Heart right ventricle (tissue), 16 donors: ENCODE measurements around the gene SELENOP. TPM values are rescaled to one million over a fixed set of nuclear protein-coding genes. Genes with fewer than 3 reads are reported as not detected.

Experiments
- ATAC-seq, 8 donors: fragments of 200-7000 bp; cut with Tn5 transposase; one replicate each; pipeline ENCODE4 v1.9.1; 2020; ENCODE audit warnings: mild to moderate bottlenecking in 8 of 8, moderate library complexity in 8 of 8, moderate number of reproducible peaks in 1 of 8
- DNase-seq, 2 donors: peaks; one replicate each; pipeline ENCODE4 v3.0.0-alpha.2; 2020
- H3K27ac ChIP-seq, 10 donors: fragments of 200-600 bp; sonication (generic) in 2 of 10; one replicate each; pipeline versions ENCODE4 v1.5.0 to v1.8.0; 2020 to 2022; ENCODE audit warnings: mild to moderate bottlenecking in 3 of 10
- H3K27me3 ChIP-seq, 7 donors: fragments of 200-600 bp; one replicate each; pipeline ENCODE4 v1.8.0; 2021 to 2022; ENCODE audit warnings: mild to moderate bottlenecking in 2 of 7
- H3K36me3 ChIP-seq, 9 donors: fragments of 200-600 bp; sonication (generic) in 1 of 9; one replicate each; pipeline versions ENCODE4 v1.5.0 to v1.8.0; 2020 to 2022; ENCODE audit warnings: mild to moderate bottlenecking in 2 of 9
- H3K4me1 ChIP-seq, 9 donors: fragments of 200-600 bp; sonication (generic) in 1 of 9; one replicate each; pipeline versions ENCODE4 v1.5.0 to v1.8.0; 2020 to 2022; ENCODE audit warnings: mild to moderate bottlenecking in 4 of 9
- H3K4me3 ChIP-seq, 10 donors: fragments of 200-600 bp; sonication (generic) in 2 of 10; one replicate each; pipeline versions ENCODE4 v1.5.0 to v1.8.0; 2020 to 2022; ENCODE audit warnings: mild to moderate bottlenecking in 7 of 10, moderate library complexity in 2 of 10
- H3K9me3 ChIP-seq, 11 donors: fragments of 200-600 bp in 10 of 11; sonication (generic) in 2 of 11; one replicate each; pipeline versions ENCODE4 v1.5.0 to v1.8.0; 2013 to 2022; ENCODE audit warnings: mild to moderate bottlenecking in 2 of 11, control low read depth in 1 of 11, moderate library complexity in 1 of 11
- CTCF ChIP-seq, 9 donors: fragments of 200-600 bp; sonication (generic) in 2 of 9; IDR thresholded peaks; one replicate each; pipeline versions ENCODE4 v1.5.0 to v1.8.0; 2021 to 2022; ENCODE audit warnings: antibody characterized with exemption in 9 of 9, mild to moderate bottlenecking in 5 of 9, moderate library complexity in 1 of 9
- WGBS, 2 donors: extraction: QIAGEN DNeasy Blood & Tissue Kit; methylation state at CpG; one replicate each; pipeline ENCODE4 v1.1.7; 2013; ENCODE audit warnings: inconsistent platforms in 1 of 2; 5-methylcytosine and 5-hydroxymethylcytosine counted together
- intact Hi-C, 10 donors: fragments of 100-400 bp; cut with DNase I; formaldehyde crosslinking; loops; one replicate each; pipeline versions ENCODE4 v1.11.1 to v1.14.2; 2022
- polyA plus RNA-seq, 2 donors: library from polyadenylated mRNA; stranded (reverse); fragments of 200-250 nt; gene quantifications; one replicate each; pipeline ENCODE4 v1.2.3, GENCODE V29; 2013
- total RNA-seq, 10 donors: library from RNA; stranded (reverse); fragmentation: NEBNext Ultra II Directional in 3 of 10; extraction: Animal tissue kit (Norgen Biotek cat#: 25700) in 3 of 10; gene quantifications; one replicate each; pipeline versions ENCODE4 v1.2.1 to v1.2.4, GENCODE V29; 2021 to 2023
- donor health status: Arrhythmogenic right ventricular cardiomyopathy.
- donor health status: ischemic (EF 13 %, LVEDD 7.1; RV severe dilation, severe dysfunction).
- donor health status: healthy with polysubstance abuse.
- donor health status: DM: no; HTN: yes; CAD: no.
- donor health status: DM: no; HTN: no; CAD: no.
- donor health status: ischemic (EF 25% LVEDD 6.9; RV normal size, moderate dysfunction).
- donor health status: ischemic (EF 25% LVEDD 5.7; RV mildly dilated, moderate dysfunction).
- donor health status: healthy.
- donor health status: DM: yes; HTN: yes; CAD: no.
- donor health status: Ischemic cardiomyopathy.
- donor health status: ischemic (EF 35%, LVEDD 5.7; RV mildly dilated, moderate dysfunction).
- donor health status: nonischemic (EF 11% LVEDD 7.7; RV severe dilation, severe dysfunction).
- donor health status: DM: yes; HTN: yes; CAD: no.
- donor health status: PGD.
- donor health status: ischemic (EF 29% LVEDD 5.4; RV normal size, mild dysfunction).
- donor health status: nonischemic (EF 23%, LVEDD 6.1; RV moderate dilation, normal function).

SELENOP gene
- total and polyA plus RNA-seq, 12 donors, result 45.9 to 373 (median 169) TPM

- no peaks in the 10 kb centered on the region for H3K9me3 ChIP-seq
- H3K4me3 ChIP-seq, result no peak overlapping the region
- no peak overlapping the region for H3K27ac ChIP-seq
- no peak for DNase-seq
- H3K4me1 ChIP-seq, result peaks cover 0 to 48% (median 27%) of the 10 kb centered on the region in 9 donors
- TF ChIP-seq CTCF (IDR thresholded peaks at IDR 0.05), result no peak
- intact Hi-C loops, result loop anchor here in 5 of 10 donors (5.0 to 10.0 kb wide), 2 partner anchors 78 to 81 kb away; no protein-coding TSS in a partner anchor
- H3K27me3 ChIP-seq, result no peaks in the 10 kb centered on the region
- H3K36me3 ChIP-seq, result peaks cover 0 to 70% (median 37%) of the 10 kb centered on the region in 9 donors
- no peak for ATAC-seq
- 88 to 89% methylated on average over 3 of the region's 3 CpGs for WGBS, 2 donors
Observed at GRCh38 chr5:42806701-42807262, 4.9 kb downstream of the SELENOP start.

- TF ChIP-seq CTCF (IDR thresholded peaks at IDR 0.05), result no peak
- H3K36me3 ChIP-seq, result peaks cover 0 to 76% (median 43%) of the 10 kb centered on the region in 9 donors
- WGBS, 2 donors, result 52 to 54% methylated on average over 2 of the region's 2 CpGs
- no peaks in the 10 kb centered on the region for H3K9me3 ChIP-seq
- H3K27me3 ChIP-seq, result no peaks in the 10 kb centered on the region
- no peak for ATAC-seq
- H3K27ac ChIP-seq, result no peak overlapping the region
- no peak for DNase-seq
- peaks cover 0 to 48% (median 27%) of the 10 kb centered on the region in 9 donors for H3K4me1 ChIP-seq
- intact Hi-C loops, result loop anchor here in 5 of 10 donors (5.0 to 10.0 kb wide), 2 partner anchors 79 to 81 kb away; no protein-coding TSS in a partner anchor
- H3K4me3 ChIP-seq, result no peak overlapping the region
Observed at GRCh38 chr5:42806004-42806700, 5.5 kb downstream of the SELENOP start.

DNA sequence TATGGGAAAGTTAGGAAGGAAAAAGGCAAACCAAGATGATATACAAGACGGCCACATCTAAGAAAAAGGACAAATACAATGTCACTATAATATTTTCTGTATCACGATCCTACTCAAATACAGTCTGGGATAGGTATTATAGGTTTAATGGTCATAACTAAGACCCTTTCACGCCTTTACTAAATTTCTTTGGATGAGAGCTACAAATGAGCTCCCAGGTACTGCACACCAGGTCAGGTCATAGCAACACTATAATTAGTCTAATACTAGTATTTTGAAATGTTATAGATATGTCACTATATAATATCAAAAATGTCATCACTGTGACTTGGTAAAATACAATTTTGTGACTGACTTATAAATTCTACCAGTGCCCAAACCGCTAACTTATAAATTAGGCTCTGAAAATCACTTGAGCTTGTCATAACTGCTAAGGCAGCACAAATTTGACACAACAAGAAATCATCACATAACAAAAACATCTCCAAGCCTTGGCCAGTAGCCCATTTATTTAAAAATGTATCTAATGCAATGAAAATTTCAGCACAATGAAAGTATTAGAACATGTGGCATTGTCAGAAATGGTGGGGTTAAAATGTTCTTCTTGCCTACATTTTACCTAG is 6.9 kb downstream of the SELENOP start:
- H3K36me3 ChIP-seq, result peaks cover 0 to 89% (median 54%) of the 10 kb centered on the region in 9 donors
- H3K4me1 ChIP-seq, result peaks cover 0 to 38% (median 27%) of the 10 kb centered on the region in 9 donors
- no peak for TF ChIP-seq CTCF (IDR thresholded peaks at IDR 0.05)
- no peak overlapping the region for H3K27ac ChIP-seq
- 97% methylated on average over 4 of the region's 4 CpGs for WGBS, 2 donors
- no peak overlapping the region for H3K4me3 ChIP-seq
- H3K9me3 ChIP-seq, result no peaks in the 10 kb centered on the region
- intact Hi-C loops, result loop anchor here in 5 of 10 donors (5.0 to 10.0 kb wide), 2 partner anchors 80 to 82 kb away; no protein-coding TSS in a partner anchor
- ATAC-seq (no peak), DNase-seq (no peak)
- H3K27me3 ChIP-seq, result no peaks in the 10 kb centered on the region

- Histone ChIP-seq H3K27ac (no peak overlapping the region), H3K36me3 (peaks cover 0 to 80% (median 54%) of the 10 kb centered on the region in 9 donors), H3K9me3 (peaks cover 0 to 9% (median 0%) of the 10 kb centered on the region in 11 donors), H3K4me1 (peaks cover 0 to 7% (median 0%) of the 10 kb centered on the region in 9 donors), H3K4me3 (no peak overlapping the region), H3K27me3 (no peaks in the 10 kb centered on the region)
- intact Hi-C loops, result loop anchor here in 3 of 10 donors (10.0 kb wide), 1 partner anchor 83 kb away; no protein-coding TSS in a partner anchor
- TF ChIP-seq CTCF (IDR thresholded peaks at IDR 0.05), result no peak
- ATAC-seq (no peak), DNase-seq (no peak)
- WGBS, 2 donors, result 96% methylated on average over 6 of the region's 6 CpGs
Observed at GRCh38 chr5:42801516-42802166, 10.1 kb downstream of the SELENOP start.
